GM12878 (cell line): ENCODE data around the gene GPR39. TPM values are rescaled to one million over a fixed set of nuclear protein-coding genes. Genes with fewer than 3 reads are reported as not detected.

Experiments used
- ATAC-seq: fragments of 200-7000 bp; cut with Tn5 transposase; 3 replicates; pipeline ENCODE4 v1.9.1; 2020; ENCODE audit warnings: mild to moderate bottlenecking, moderate library complexity
- BruUV-seq: library from RNA; stranded (reverse); fragments of 400-500 nt; replicated peaks from 2 replicates; lab custom pipeline; 2021; lab: Mats Ljungman, UMichigan
- CTCF ChIA-PET: fragments of 300-600 bp; sonication (Branson Sonifier 250); formaldehyde crosslinking; extraction: SDS; loops from one replicate; lab custom pipeline; 2021; ENCODE audit warnings: inconsistent platforms; lab: Yijun Ruan, JAX
- POLR2A ChIA-PET: fragments of 350-600 bp; formaldehyde crosslinking; extraction: SDS; loops from one replicate; lab custom pipeline; 2021; ENCODE audit warnings: inconsistent platforms; lab: Charles Lee
- RAD21 ChIA-PET: fragments of 300-600 bp; sonication (Branson Sonifier 250); formaldehyde crosslinking; loops from one replicate; lab custom pipeline; 2023; ENCODE audit warnings: antibody characterized with exemption; ENCODE audit not compliant: unreplicated experiment; lab: Charles Lee
- SMC1A ChIA-PET: fragments of 300-600 bp; sonication (Branson Sonifier 250); formaldehyde crosslinking; loops from one replicate; lab custom pipeline; 2023; ENCODE audit not compliant: unreplicated experiment, uncharacterized antibody; lab: Charles Lee
- DNase-seq: peaks from one replicate; pipeline ENCODE4 v3.0.0-alpha.2; 2011; ENCODE audit warnings: low read depth, low spot score
- FAIRE-seq: peaks from 3 replicates; lab custom pipeline; 2011; peaks lifted over from hg19 to GRCh38; lab: Jason Lieb, UNC
- H2AFZ ChIP-seq: 2 replicates; pipeline ENCODE4 v1.6.0; 2011; ENCODE audit warnings: low read depth, low read length, control low read depth; ENCODE audit not compliant: control insufficient read depth
- H3K27ac ChIP-seq: 2 replicates; pipeline ENCODE4 v1.5.1; 2011; ENCODE audit warnings: control low read depth; ENCODE audit not compliant: control insufficient read depth, insufficient read depth
- H3K27me3 ChIP-seq, 2 experiments: replicated peaks in 1 of 2; 2 replicates each; pipeline versions ENCODE4 v1.6.0 to v1.6.1; 2011; ENCODE audit warnings: low read length in 1 of 2; ENCODE audit not compliant: control insufficient read depth in 2 of 2, insufficient read depth in 2 of 2
- H3K36me3 ChIP-seq, 2 experiments: 2 replicates each; pipeline ENCODE4 v1.5.1; 2011; ENCODE audit warnings: low read length in 1 of 2; ENCODE audit not compliant: control insufficient read depth in 2 of 2, insufficient read depth in 2 of 2
- H3K4me1 ChIP-seq: 2 replicates; pipeline ENCODE4 v1.6.1; 2011; ENCODE audit warnings: mild to moderate bottlenecking, low read length, moderate library complexity, mixed read lengths; ENCODE audit not compliant: control insufficient read depth, insufficient read depth
- H3K4me2 ChIP-seq: 2 replicates; pipeline ENCODE4 v1.6.0; 2011; ENCODE audit warnings: control low read depth; ENCODE audit not compliant: control insufficient read depth, insufficient read depth
- H3K4me3 ChIP-seq: fragments of 200-600 bp; sonication (generic); 2 replicates; pipeline ENCODE4 v1.5.1; 2016
- H3K79me2 ChIP-seq: 2 replicates; pipeline ENCODE4 v1.6.0; 2011; ENCODE audit warnings: low read length; ENCODE audit not compliant: control insufficient read depth, insufficient read depth
- H3K9ac ChIP-seq: 2 replicates; pipeline ENCODE4 v1.8.0; 2011; ENCODE audit warnings: low read length, control low read depth, mixed read lengths; ENCODE audit not compliant: control insufficient read depth, insufficient read depth
- H3K9me3 ChIP-seq: replicated peaks from 3 replicates; pipeline ENCODE4 v1.5.1; 2011; ENCODE audit warnings: mild to moderate bottlenecking, low read length; ENCODE audit not compliant: control insufficient read depth, insufficient read depth
- H4K20me1 ChIP-seq: 2 replicates; pipeline ENCODE4 v1.6.0; 2011; ENCODE audit not compliant: control insufficient read depth, insufficient read depth
- CBFB ChIP-seq: IDR thresholded peaks from 2 replicates; pipeline ENCODE4 v1.6.1; 2016; ENCODE audit warnings: antibody characterized with exemption, low read depth
- CREB1 ChIP-seq: IDR thresholded peaks from 2 replicates; pipeline ENCODE4 v1.6.1; 2012; ENCODE audit warnings: low read depth, mild to moderate bottlenecking, inconsistent platforms
- CREM ChIP-seq: IDR thresholded peaks from 2 replicates; pipeline ENCODE4 v1.6.1; 2014; ENCODE audit warnings: antibody characterized with exemption, low read depth
- EGR1 ChIP-seq, 2 experiments: IDR thresholded peaks; 1 replicate in 1 of 2; 2 replicates in 1 of 2; pipeline ENCODE4 v1.6.1; 2011 to 2012; ENCODE audit warnings: low read depth in 2 of 2, low read length in 2 of 2, borderline replicate concordance in 1 of 2, mild to moderate bottlenecking in 1 of 2, moderate library complexity in 1 of 2
- HDAC6 ChIP-seq: fragments of 200-600 bp; sonication (generic); IDR thresholded peaks from one replicate; pipeline ENCODE4 v1.8.0; 2017; ENCODE audit warnings: antibody characterized with exemption; ENCODE audit not compliant: unreplicated experiment
- NFYA ChIP-seq: IDR thresholded peaks from 2 replicates; pipeline ENCODE4 v1.6.1; 2011; ENCODE audit warnings: low read depth, mild to moderate bottlenecking, low read length, improper control_type of control experiment, borderline replicate concordance
- PKNOX1 ChIP-seq: fragments of 450-650 bp; IDR thresholded peaks from 2 replicates; pipeline ENCODE4 v1.6.1; 2016; ENCODE audit warnings: mild to moderate bottlenecking
- RB1 ChIP-seq: fragments of 450-650 bp; formaldehyde crosslinking; IDR thresholded peaks from 2 replicates; pipeline ENCODE4 v1.6.1; 2017; ENCODE audit warnings: mild to moderate bottlenecking, borderline replicate concordance
- YY1 ChIP-seq: IDR thresholded peaks from 2 replicates; pipeline ENCODE4 v1.6.1; 2011; ENCODE audit warnings: low read depth, mild to moderate bottlenecking, low read length
- ZBTB4 ChIP-seq: fragments of 450-650 bp; formaldehyde crosslinking; IDR thresholded peaks from 2 replicates; pipeline ENCODE4 v1.4.0; 2022; ENCODE audit warnings: mild to moderate bottlenecking, moderate library complexity
- ZNF207 ChIP-seq: fragments of 450-650 bp; IDR thresholded peaks from 2 replicates; pipeline ENCODE4 v1.6.1; 2014; ENCODE audit warnings: antibody characterized with exemption, mild to moderate bottlenecking, borderline replicate concordance
- ZNF217 ChIP-seq: fragments of 450-650 bp; IDR thresholded peaks from 2 replicates; pipeline ENCODE4 v1.6.1; 2017; ENCODE audit warnings: antibody characterized with exemption, mild to moderate bottlenecking
- ZNF24 ChIP-seq: fragments of 450-650 bp; IDR thresholded peaks from 2 replicates; pipeline ENCODE4 v1.6.1; 2017; ENCODE audit warnings: antibody characterized with exemption, mild to moderate bottlenecking
- WGBS: methylation state at CpG from one replicate; pipeline ENCODE4 v1.1.6; 2016; ENCODE audit warnings: low lambda C conversion rate; ENCODE audit not compliant: insufficient replicate concordance, insufficient coverage; ENCODE audit errors: missing lambda C conversion rate; 5-methylcytosine and 5-hydroxymethylcytosine counted together
- in situ Hi-C: fragments of 300-500 bp; cut with MboI; formaldehyde crosslinking; loops from 9 replicates; pipeline ENCODE4 v1.14.3; 2018; ENCODE audit warnings: mixed read lengths
- intact Hi-C: fragments of 100-400 bp; cut with micrococcal nuclease; formaldehyde crosslinking; loops from one replicate; pipeline ENCODE4 v1.14.2; 2022; ENCODE audit not compliant: unreplicated experiment
- polyA plus RNA-seq, 11 experiments: library from polyadenylated mRNA; depleted of rRNA in 4 of 11; unstranded in 6 of 11; stranded (reverse) in 5 of 11; fragments of >200 nt; fragmentation: Nextera tagmentation in 4 of 11; fragmentation: Illumina TruSeq in 1 of 11; extraction: Ambion mirVana in 4 of 11; extraction: Trizol in 1 of 11; gene quantifications; 1 replicate in 1 of 11; 2 replicates in 10 of 11; pipeline versions ENCODE4 v1.2.1 to v1.2.3, GENCODE V29; 2011 to 2016; ENCODE audit warnings: inconsistent platforms in 2 of 11, missing spikeins in 2 of 11, low read depth in 1 of 11
- total RNA-seq, 4 experiments: library from RNA; depleted of rRNA in 3 of 4; stranded (reverse); fragments of >200 nt in 3 of 4; fragmentation: Illumina TruSeq in 1 of 4; extraction: Trizol in 1 of 4; gene quantifications; 2 replicates each; pipeline versions ENCODE4 v1.2.1 to v1.2.3, GENCODE V29; 2013 to 2021

The GPR39 gene
- total and polyA plus RNA-seq, 10 of the 15 experiments (the other 5 are each of a cell fraction or from before 2014, with no cell fraction given): 0.05 to 0.23 TPM; not detected in 8

GRCh38 chr2:132636346-132636745, 219.7 kb downstream of the GPR39 start:
- ATAC-seq (no peak), FAIRE-seq (no peak), DNase-seq (no peak)
- ChIA-PET CTCF (no interaction called here), RAD21 (no interaction called here), POLR2A (no interaction called here), SMC1A (interaction anchor here (1.1 kb wide), 1 partner anchor 12 kb away, joined by 3 read pairs; no protein-coding TSS in a partner anchor)
- Histone ChIP-seq H3K4me3 (no peak overlapping the region), H3K9ac (no peak overlapping the region), H3K27ac (no peak overlapping the region), H3K4me2 (no peak overlapping the region), H3K4me1 (no peaks in the 10 kb centered on the region), H3K27me3 (no peaks in the 10 kb centered on the region; a peak in 1 of 4 replicates), H3K79me2 (no peaks in the 10 kb centered on the region), H4K20me1 (no peaks in the 10 kb centered on the region), H3K9me3 (no peaks in the 10 kb centered on the region), H3K36me3 (no peaks in the 10 kb centered on the region), H2AFZ (no peak overlapping the region)
- in situ Hi-C loops: no loop called here
- WGBS: 0% methylated on average over 1 of the region's 1 CpG
- BruUV-seq: no TSS peak
- TF ChIP-seq ZNF217: no peak
- no peak for TF ChIP-seq NFYA
- no peak for TF ChIP-seq EGR1 (IDR thresholded peaks at IDR 0.05; ENCODE audit: borderline replicate concordance in 1 of 2, low read depth in 2 of 2, low read length in 2 of 2)
- TF ChIP-seq CREB1: no peak
- TF ChIP-seq RB1: no peak
- TF ChIP-seq HDAC6: no peak
- TF ChIP-seq ZNF24: no peak
- no peak for TF ChIP-seq ZNF207
- TF ChIP-seq CBFB: no peak
- no peak for TF ChIP-seq ZBTB4 (CRISPR knock-in tag)
- TF ChIP-seq YY1: no peak
- no peak for TF ChIP-seq PKNOX1
- TF ChIP-seq CREM: no peak
- intact Hi-C loops: no loop called here
